Measurements from ENCODE around the gene NCOA1.

NCOA1 gene

DNA sequence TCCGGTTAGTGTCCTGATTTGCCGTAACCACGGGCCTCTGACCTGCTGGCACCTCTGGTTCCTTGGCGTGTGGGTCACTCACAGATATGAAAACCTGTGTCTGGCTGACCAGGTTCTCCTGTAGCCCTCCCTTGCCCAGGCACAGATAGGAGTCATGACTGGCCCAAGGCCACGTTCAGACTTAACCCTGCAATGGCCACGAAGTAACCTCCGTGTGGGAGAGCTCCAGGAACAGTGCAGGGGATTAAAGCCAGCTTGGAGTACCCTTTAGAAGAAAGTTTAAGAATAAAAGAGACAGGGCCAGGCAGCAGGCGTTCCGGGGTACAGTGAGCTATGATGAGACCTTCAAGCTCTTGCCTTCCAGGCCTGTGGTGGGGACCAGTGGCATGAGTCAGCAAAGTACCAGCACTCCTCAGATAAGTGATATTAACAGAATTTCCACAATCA lies 327.7 kb downstream of the NCOA1 start:
- no peaks in the 10 kb centered on the region for H3K27me3 ChIP-seq (ENCODE audit: insufficient read depth, low read length, poor library complexity)
- DNase-seq (peak; percentile 4), ATAC-seq (ENCODE audit: insufficient read depth, low read depth) (no peak)
- H3K9me3 ChIP-seq (ENCODE audit: insufficient read depth, low read length, severe bottlenecking) = no peaks in the 10 kb centered on the region
- no peak overlapping the region for H3K27ac ChIP-seq (ENCODE audit: low read length)
- peaks cover 40% of the 10 kb centered on the region for H4K20me1 ChIP-seq (ENCODE audit: insufficient read depth, low read length)
- H2AFZ ChIP-seq (ENCODE audit: low read depth, low read length) = no peak overlapping the region
- H3K4me3 ChIP-seq (ENCODE audit: low read depth in 1 of 2, low read length in 2 of 2) = no peak overlapping the region
- H3K36me3 ChIP-seq (ENCODE audit: insufficient read depth, low read length) = peaks cover 100% of the 10 kb centered on the region
- no peak overlapping the region for H3K9ac ChIP-seq (ENCODE audit: low read depth, low read length)
- H3K4me1 ChIP-seq (ENCODE audit: insufficient read depth, low read length) = no peaks in the 10 kb centered on the region
- no peak for TF ChIP-seq EZH2 (IDR thresholded peaks at IDR 0.05; ENCODE audit: borderline replicate concordance, low read depth, low read length, severe bottlenecking)
- TF ChIP-seq, protein P1, sequence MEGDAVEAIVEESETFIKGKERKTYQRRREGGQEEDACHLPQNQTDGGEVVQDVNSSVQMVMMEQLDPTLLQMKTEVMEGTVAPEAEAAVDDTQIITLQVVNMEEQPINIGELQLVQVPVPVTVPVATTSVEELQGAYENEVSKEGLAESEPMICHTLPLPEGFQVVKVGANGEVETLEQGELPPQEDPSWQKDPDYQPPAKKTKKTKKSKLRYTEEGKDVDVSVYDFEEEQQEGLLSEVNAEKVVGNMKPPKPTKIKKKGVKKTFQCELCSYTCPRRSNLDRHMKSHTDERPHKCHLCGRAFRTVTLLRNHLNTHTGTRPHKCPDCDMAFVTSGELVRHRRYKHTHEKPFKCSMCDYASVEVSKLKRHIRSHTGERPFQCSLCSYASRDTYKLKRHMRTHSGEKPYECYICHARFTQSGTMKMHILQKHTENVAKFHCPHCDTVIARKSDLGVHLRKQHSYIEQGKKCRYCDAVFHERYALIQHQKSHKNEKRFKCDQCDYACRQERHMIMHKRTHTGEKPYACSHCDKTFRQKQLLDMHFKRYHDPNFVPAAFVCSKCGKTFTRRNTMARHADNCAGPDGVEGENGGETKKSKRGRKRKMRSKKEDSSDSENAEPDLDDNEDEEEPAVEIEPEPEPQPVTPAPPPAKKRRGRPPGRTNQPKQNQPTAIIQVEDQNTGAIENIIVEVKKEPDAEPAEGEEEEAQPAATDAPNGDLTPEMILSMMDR (IDR thresholded peaks at IDR 0.05; ENCODE audit: borderline replicate concordance, extremely low read depth, low read length, poor library complexity, severe bottlenecking) = no peak
- no peak overlapping the region for H3K4me2 ChIP-seq (ENCODE audit: insufficient read depth, low read length)
- peaks cover 31% of the 10 kb centered on the region for H3K79me2 ChIP-seq (ENCODE audit: insufficient read depth, low read length)

DNA sequence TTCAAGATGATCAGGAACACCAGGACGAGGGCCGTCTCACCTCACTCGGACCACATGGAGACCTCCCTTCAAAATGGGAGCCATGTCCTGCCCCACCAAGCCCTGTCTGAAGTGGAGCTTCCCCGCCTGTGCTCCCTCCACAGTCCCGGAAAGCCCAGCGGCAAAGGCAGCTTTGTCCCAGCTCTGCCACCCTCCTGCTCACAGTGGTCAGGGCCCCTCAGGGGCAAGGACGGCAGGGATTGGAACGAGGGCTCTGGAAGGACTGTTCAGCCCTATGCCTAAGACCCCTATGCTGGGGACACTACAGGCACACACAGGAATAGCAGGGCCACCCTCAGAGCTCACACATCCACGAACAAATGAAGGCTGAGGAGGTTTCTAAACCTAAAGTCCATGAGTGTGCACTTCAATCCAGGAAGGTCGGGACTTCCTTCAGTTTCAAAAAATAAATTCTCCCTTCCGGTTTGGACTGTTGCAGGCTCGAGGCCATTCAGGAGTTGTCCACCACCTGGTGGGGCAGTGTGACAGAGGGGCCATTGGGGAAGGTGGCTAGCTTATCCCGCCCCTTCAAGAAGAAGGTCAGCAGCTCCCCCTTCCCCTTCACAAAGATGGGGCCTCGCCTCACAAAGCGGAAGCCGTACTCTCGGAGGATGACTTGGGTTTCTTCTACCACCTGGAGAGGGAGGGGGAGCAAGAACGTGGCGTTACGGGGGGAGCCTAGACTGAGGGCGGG lies 328.6 kb downstream of the NCOA1 start:
- H3K27me3 ChIP-seq (ENCODE audit: insufficient read depth, low read length, poor library complexity) = no peaks in the 10 kb centered on the region
- no peak overlapping the region for H2AFZ ChIP-seq (ENCODE audit: low read depth, low read length)
- H3K4me2 ChIP-seq (ENCODE audit: insufficient read depth, low read length) = no peak overlapping the region
- H3K4me1 ChIP-seq (ENCODE audit: insufficient read depth, low read length) = no peaks in the 10 kb centered on the region
- H3K27ac ChIP-seq (ENCODE audit: low read length) = no peak overlapping the region
- peaks cover 99% of the 10 kb centered on the region for H3K36me3 ChIP-seq (ENCODE audit: insufficient read depth, low read length)
- no peak overlapping the region for H3K9ac ChIP-seq (ENCODE audit: low read depth, low read length)
- H3K4me3 ChIP-seq (ENCODE audit: low read depth in 1 of 2, low read length in 2 of 2) = no peak overlapping the region
- DNase-seq (peak; percentile 4), ATAC-seq (ENCODE audit: insufficient read depth, low read depth) (peak; percentile 16; the same call in 1 of the 3 replicates)
- H3K9me3 ChIP-seq (ENCODE audit: insufficient read depth, low read length, severe bottlenecking) = no peaks in the 10 kb centered on the region
- no peak for TF ChIP-seq EZH2 (IDR thresholded peaks at IDR 0.05; ENCODE audit: borderline replicate concordance, low read depth, low read length, severe bottlenecking)
- TF ChIP-seq, protein P1 (IDR thresholded peaks at IDR 0.05; ENCODE audit: borderline replicate concordance, extremely low read depth, low read length, poor library complexity, severe bottlenecking) = no peak
- H3K79me2 ChIP-seq (ENCODE audit: insufficient read depth, low read length) = peaks cover 22% of the 10 kb centered on the region; the same call in 1 of the 2 replicates
- peaks cover 31% of the 10 kb centered on the region for H4K20me1 ChIP-seq (ENCODE audit: insufficient read depth, low read length)

- H4K20me1 ChIP-seq (ENCODE audit: insufficient read depth, low read length) = peaks cover 29% of the 10 kb centered on the region
- DNase-seq (peak; percentile 5), ATAC-seq (ENCODE audit: insufficient read depth, low read depth) (no peak)
- H3K4me3 ChIP-seq (ENCODE audit: low read depth in 1 of 2, low read length in 2 of 2) = no peak overlapping the region
- H3K9me3 ChIP-seq (ENCODE audit: insufficient read depth, low read length, severe bottlenecking) = no peaks in the 10 kb centered on the region
- TF ChIP-seq EZH2 (IDR thresholded peaks at IDR 0.05; ENCODE audit: borderline replicate concordance, low read depth, low read length, severe bottlenecking) = no peak
- H3K4me1 ChIP-seq (ENCODE audit: insufficient read depth, low read length) = no peaks in the 10 kb centered on the region
- peaks cover 99% of the 10 kb centered on the region for H3K36me3 ChIP-seq (ENCODE audit: insufficient read depth, low read length)
- H3K27ac ChIP-seq (ENCODE audit: low read length) = no peak overlapping the region
- no peak overlapping the region for H2AFZ ChIP-seq (ENCODE audit: low read depth, low read length)
- no peaks in the 10 kb centered on the region for H3K27me3 ChIP-seq (ENCODE audit: insufficient read depth, low read length, poor library complexity)
- peaks cover 17% of the 10 kb centered on the region; the same call in 1 of the 2 replicates for H3K79me2 ChIP-seq (ENCODE audit: insufficient read depth, low read length)
- H3K4me2 ChIP-seq (ENCODE audit: insufficient read depth, low read length) = no peak overlapping the region
- H3K9ac ChIP-seq (ENCODE audit: low read depth, low read length) = no peak overlapping the region
Observed at GRCh38 chr2:24820175-24820513, 329.1 kb downstream of the NCOA1 start.
